ENCODE results near the gene GSTA1. TPM values are rescaled to one million over a fixed set of nuclear protein-coding genes. Genes with fewer than 3 reads are reported as not detected.
"Not testable (repeated sequence)": the region's sequence is repeated elsewhere in the genome, so short reads cannot be mapped to it uniquely, and the experiment has no call there.

The GSTA1 gene
- total RNA-seq, 1 experiment from 2014 or later = 0.28 TPM

DNA sequence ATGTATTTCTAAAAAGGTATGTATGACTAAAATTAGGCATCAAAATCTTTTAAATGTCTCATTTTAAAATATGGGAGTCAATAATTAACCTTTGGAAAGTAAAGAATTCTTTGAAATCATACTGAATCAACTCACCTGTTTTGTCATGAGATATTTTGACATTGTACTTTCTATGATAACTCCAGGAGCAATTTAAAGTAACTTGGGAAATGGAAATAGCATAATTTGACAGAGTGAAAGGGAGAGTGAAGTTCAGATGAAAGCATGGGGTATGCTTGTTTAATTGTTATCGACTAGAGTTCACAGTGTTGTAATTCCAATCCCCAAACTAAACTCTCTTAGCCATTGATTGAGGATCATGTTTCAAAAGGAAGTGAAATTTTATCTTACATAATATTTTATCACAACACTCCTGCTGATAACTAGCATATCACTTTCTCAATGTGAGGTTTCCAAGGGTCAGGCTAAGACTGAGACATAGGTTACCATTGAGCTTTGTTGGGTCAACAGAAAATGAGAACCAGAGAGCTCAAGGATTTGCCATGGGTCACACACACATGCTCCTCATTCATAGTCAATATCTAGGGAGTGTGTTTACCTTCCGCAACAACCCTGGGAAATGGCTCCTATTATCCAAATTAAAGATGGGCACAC lies 2.3 kb downstream of the GSTA1 start:
- ChIA-PET CTCF (no interaction called here), POLR2A (no interaction called here)
- no peaks in the 10 kb centered on the region for H3K36me3 ChIP-seq (ENCODE audit: control insufficient read depth, insufficient read depth, low read length)
- no TSS peak for BruUV-seq (replicated peaks)
- TF ChIP-seq, protein P1, sequence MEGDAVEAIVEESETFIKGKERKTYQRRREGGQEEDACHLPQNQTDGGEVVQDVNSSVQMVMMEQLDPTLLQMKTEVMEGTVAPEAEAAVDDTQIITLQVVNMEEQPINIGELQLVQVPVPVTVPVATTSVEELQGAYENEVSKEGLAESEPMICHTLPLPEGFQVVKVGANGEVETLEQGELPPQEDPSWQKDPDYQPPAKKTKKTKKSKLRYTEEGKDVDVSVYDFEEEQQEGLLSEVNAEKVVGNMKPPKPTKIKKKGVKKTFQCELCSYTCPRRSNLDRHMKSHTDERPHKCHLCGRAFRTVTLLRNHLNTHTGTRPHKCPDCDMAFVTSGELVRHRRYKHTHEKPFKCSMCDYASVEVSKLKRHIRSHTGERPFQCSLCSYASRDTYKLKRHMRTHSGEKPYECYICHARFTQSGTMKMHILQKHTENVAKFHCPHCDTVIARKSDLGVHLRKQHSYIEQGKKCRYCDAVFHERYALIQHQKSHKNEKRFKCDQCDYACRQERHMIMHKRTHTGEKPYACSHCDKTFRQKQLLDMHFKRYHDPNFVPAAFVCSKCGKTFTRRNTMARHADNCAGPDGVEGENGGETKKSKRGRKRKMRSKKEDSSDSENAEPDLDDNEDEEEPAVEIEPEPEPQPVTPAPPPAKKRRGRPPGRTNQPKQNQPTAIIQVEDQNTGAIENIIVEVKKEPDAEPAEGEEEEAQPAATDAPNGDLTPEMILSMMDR (IDR thresholded peaks at IDR 0.05) = no peak
- H3K27ac ChIP-seq (ENCODE audit: low read length) = no peak overlapping the region
- intact Hi-C loops (cut with micrococcal nuclease; ENCODE audit: unreplicated experiment) = no loop called here
- ATAC-seq (no peak), DNase-seq (ENCODE audit: low read depth, low spot score) (no peak)
- in situ Hi-C loops (cut with HindIII; ENCODE audit: low pct_unique_long_range_greater_than_20kb, low sequenced_read_pairs) = no loop called here
- peaks cover 2% of the 10 kb centered on the region; the same call in 1 of the 2 replicates for H3K27me3 ChIP-seq (ENCODE audit: control insufficient read depth, insufficient read depth, low read length)
- H3K4me1 ChIP-seq (ENCODE audit: control insufficient read depth, insufficient read depth, low read length) = no peaks in the 10 kb centered on the region
- H3K9me3 ChIP-seq (ENCODE audit: control insufficient read depth, insufficient read depth, low read depth, low read length) = no peaks in the 10 kb centered on the region
- no peak overlapping the region for H3K4me3 ChIP-seq (ENCODE audit: low read depth in 2 of 2, low read length in 2 of 2)

DNA sequence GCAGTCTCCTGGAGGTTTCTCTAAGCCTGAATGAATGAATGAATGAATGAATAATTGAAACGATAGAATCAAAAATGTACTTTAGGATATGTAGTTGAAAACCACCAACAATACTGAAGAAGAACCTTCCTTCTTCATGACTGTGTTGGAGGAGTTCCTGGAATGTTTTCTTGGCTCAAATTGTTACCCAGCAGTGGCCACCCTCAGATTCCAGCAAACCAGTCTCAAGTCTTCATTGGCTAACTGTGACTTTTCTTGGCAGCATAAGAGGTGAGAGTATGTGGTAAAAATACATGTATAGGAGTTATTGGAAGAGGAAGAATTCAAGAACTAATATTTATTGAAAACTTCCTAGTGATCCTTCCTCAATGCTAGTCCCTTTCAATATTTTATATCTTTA lies 4.3 kb downstream of the GSTA1 start:
- ATAC-seq; BruUV-seq (replicated peaks); H3K36me3 ChIP-seq (ENCODE audit: control insufficient read depth, insufficient read depth, low read length); intact Hi-C loops (cut with micrococcal nuclease; ENCODE audit: unreplicated experiment); in situ Hi-C loops (cut with HindIII; ENCODE audit: low pct_unique_long_range_greater_than_20kb, low sequenced_read_pairs); POLR2A ChIA-PET; CTCF ChIA-PET; H3K4me3 ChIP-seq (ENCODE audit: low read depth in 2 of 2, low read length in 2 of 2); H3K4me1 ChIP-seq (ENCODE audit: control insufficient read depth, insufficient read depth, low read length); H3K27me3 ChIP-seq (ENCODE audit: control insufficient read depth, insufficient read depth, low read length); H3K9me3 ChIP-seq (ENCODE audit: control insufficient read depth, insufficient read depth, low read depth, low read length); H3K27ac ChIP-seq (ENCODE audit: low read length); DNase-seq (ENCODE audit: low read depth, low spot score): not testable (repeated sequence)

DNA sequence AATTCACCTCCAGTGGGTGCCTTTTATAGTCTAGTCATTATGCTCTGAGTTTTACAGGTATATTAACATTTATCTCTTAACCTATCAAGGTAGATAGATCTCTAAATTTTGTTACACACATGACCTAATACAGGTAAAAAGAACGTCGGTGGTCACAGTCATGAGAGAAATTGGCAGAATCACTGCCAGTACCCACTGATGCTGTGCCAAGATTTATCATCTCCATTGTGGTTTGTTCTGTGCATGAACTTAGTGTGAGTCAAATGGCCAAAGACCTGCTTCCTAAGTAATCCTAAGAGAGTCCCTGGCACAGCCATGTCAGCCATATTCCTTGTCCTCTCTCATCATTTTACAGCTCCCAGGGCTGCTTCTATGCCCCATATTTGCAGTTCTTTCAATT lies 9.2 kb downstream of the GSTA1 start:
- ATAC-seq; CTCF ChIA-PET; in situ Hi-C loops (cut with HindIII; ENCODE audit: low pct_unique_long_range_greater_than_20kb, low sequenced_read_pairs): not testable (repeated sequence)

DNA sequence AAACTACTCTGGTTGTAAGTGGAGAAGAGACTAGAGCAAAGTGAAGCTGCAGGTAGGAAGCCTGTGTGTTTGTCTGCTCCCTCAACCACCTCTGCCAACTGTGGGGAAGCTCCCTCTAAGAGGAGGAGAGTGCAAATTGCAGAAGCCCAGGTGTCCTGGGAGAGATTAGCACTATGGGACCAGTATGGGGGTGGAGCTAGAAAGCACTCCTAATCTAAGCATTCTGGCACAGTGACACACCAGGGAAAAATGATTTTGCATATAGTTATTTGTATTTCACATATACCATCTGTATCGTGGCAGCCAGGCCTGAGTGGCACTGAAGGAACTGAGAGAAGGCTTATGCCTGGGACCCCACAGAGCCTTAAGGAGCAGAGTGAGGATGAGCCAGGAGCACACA lies 12.8 kb downstream of the GSTA1 start:
- ChIA-PET CTCF (no interaction called here), POLR2A (no interaction called here)
- BruUV-seq (replicated peaks) = no TSS peak
- Histone ChIP-seq H3K27me3 (ENCODE audit: control insufficient read depth, insufficient read depth, low read length) (0 out of 2 replicates have a peak, but pooled peaks cover 3% of the 10 kb centered on the region), H3K4me1 (ENCODE audit: control insufficient read depth, insufficient read depth, low read length) (no peaks in the 10 kb centered on the region), H3K4me3 (ENCODE audit: low read depth in 2 of 2, low read length in 2 of 2) (no peak overlapping the region), H3K9me3 (ENCODE audit: control insufficient read depth, insufficient read depth, low read depth, low read length) (no peaks in the 10 kb centered on the region), H3K36me3 (ENCODE audit: control insufficient read depth, insufficient read depth, low read length) (no peaks in the 10 kb centered on the region), H3K27ac (ENCODE audit: low read length) (no peak overlapping the region)
- DNase-seq (ENCODE audit: low read depth, low spot score) = no peak
- intact Hi-C loops (cut with micrococcal nuclease; ENCODE audit: unreplicated experiment) = no loop called here
- no peak for TF ChIP-seq TCF7L2 (IDR thresholded peaks at IDR 0.05; ENCODE audit: low read depth, low read length)
- ATAC-seq = no peak
- in situ Hi-C loops (cut with HindIII; ENCODE audit: low pct_unique_long_range_greater_than_20kb, low sequenced_read_pairs) = no loop called here

More for the DNA sequence above, 9.2 kb downstream of the GSTA1 start:
- H3K27ac ChIP-seq (ENCODE audit: low read length); H3K4me3 ChIP-seq (ENCODE audit: low read depth in 2 of 2, low read length in 2 of 2); DNase-seq (ENCODE audit: low read depth, low spot score); BruUV-seq (replicated peaks); H3K9me3 ChIP-seq (ENCODE audit: control insufficient read depth, insufficient read depth, low read depth, low read length); H3K4me1 ChIP-seq (ENCODE audit: control insufficient read depth, insufficient read depth, low read length); intact Hi-C loops (cut with micrococcal nuclease; ENCODE audit: unreplicated experiment); POLR2A ChIA-PET; H3K27me3 ChIP-seq (ENCODE audit: control insufficient read depth, insufficient read depth, low read length); H3K36me3 ChIP-seq (ENCODE audit: control insufficient read depth, insufficient read depth, low read length): not testable (repeated sequence)

DNA sequence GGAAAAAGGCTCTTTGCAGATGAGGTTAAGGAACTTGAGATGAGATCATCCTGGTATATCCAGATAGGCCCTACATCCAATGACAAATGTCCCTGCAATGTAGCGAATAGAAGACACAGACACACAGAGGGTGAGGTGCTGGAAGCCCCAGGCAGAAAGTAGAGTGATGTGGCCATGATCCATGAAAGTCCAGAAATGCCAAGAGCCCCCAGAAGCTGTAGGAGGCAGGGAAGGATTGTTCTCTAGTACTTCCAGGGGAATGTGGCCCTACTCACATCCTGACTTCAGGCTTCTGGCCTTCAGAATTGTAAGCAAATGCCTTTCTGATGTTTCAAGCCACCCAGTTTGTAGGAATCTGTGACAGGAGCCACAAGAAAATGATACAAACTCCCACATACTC lies 14.0 kb downstream of the GSTA1 start:
- POLR2A ChIA-PET = not testable (repeated sequence)

More for the DNA sequence above, 14.0 kb downstream of the GSTA1 start:
- BruUV-seq (replicated peaks); H3K36me3 ChIP-seq (ENCODE audit: control insufficient read depth, insufficient read depth, low read length); H3K27me3 ChIP-seq (ENCODE audit: control insufficient read depth, insufficient read depth, low read length); DNase-seq (ENCODE audit: low read depth, low spot score); in situ Hi-C loops (cut with HindIII; ENCODE audit: low pct_unique_long_range_greater_than_20kb, low sequenced_read_pairs); CTCF ChIA-PET; ATAC-seq; intact Hi-C loops (cut with micrococcal nuclease; ENCODE audit: unreplicated experiment); H3K27ac ChIP-seq (ENCODE audit: low read length); H3K9me3 ChIP-seq (ENCODE audit: control insufficient read depth, insufficient read depth, low read depth, low read length); H3K4me1 ChIP-seq (ENCODE audit: control insufficient read depth, insufficient read depth, low read length); H3K4me3 ChIP-seq (ENCODE audit: low read depth in 2 of 2, low read length in 2 of 2): not testable (repeated sequence)
